ENCODE results near the gene TCEAL8. TPM values are rescaled to one million over a fixed set of nuclear protein-coding genes. Genes with fewer than 3 reads are reported as not detected.

Gene TCEAL8, protein sequence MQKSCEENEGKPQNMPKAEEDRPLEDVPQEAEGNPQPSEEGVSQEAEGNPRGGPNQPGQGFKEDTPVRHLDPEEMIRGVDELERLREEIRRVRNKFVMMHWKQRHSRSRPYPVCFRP
- total RNA-seq (2022; extraction: Qiagen RNA extraction): 26.2 to 41.6 TPM (median 30.2 TPM) in 5 replicates

DNA sequence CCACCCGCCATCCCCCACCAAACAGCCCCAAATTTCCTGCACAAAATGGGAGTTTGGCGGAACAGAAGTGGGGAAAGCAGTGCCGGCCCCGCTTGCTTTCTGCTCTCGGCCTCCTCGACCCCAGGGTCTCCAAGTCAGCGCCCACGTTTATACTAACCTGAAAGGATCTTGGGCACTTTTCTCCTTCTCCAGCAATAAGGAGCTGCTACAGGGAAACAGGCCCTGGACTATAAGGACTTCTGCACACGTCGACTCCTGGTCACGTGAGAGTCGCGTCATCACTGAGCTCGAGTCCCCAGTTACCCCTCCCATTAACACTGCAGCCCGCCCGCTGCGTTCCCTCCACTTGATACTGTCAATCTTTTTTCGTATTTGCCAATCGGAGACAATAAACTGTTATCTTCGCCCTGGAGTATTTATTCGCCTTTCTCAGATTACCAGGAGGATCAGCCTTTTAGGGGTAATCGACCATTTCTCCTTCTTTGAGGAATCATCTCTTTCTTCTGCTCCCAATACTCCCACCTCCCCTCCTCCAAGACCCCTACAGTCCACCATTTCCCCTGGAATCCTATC is at the start of gene TCEAL8:
Gene TCEAL8, minus strand, starts transcription at position 235 of the 573 bp plus-strand sequence. CDS start 1,176 bp downstream, outside the sequence.

DNA sequence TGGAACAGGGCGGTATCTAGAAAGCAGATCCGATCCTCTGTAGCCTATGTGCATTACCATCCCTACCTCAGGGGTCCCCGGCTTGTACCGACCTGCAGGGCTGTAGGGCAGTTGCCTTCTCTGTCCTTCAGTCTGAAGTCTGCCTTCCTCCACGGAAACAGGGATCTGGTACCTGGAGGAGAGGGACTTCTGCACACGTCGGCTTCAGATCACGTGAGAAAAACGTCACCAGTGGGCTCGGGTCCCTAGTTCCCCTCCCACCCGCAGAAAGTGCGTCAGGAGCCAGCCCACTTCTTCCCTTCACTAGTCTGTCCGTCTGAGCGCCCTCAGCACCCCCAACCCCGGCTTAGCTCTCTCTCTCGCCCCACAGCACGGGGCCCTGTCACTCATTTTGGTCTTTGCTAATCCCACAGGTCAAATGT is 21.6 kb upstream of the TCEAL8 start, which contains the start of gene TCEAL5:
Gene TCEAL5, minus strand, starts transcription at position 170 of the 422 bp plus-strand sequence. CDS start 2,187 bp downstream, outside the sequence.

DNA sequence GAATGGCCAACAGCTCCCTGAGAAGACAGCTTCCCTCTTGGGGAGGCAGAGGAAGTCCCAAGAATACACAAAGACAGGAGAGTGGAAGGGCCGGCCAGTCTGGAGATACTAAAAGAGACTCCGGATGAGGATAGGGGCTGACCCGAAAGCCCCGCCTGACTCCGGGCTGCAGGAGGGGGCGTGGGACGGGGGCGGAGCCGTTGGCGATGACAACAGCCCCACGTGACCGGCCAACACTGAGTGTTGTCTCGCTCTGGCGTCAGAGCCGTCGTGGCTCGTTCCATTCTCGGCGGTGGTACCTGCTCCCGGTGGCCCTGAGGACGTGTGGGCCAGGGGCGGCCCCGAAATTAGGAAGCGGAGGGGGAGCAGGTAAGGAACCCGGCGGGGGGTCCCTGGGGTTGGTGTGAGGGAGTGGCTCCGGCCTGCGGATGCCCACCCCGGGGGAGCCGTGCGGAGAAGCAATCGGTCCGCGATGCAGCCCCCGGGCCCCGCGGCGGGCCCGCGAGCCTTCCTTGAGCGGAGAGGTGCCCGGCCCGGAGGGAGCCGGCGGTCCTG is 40.0 kb downstream of the TCEAL8 start, which contains the start of gene BEX4:
Gene BEX4, plus strand, starts transcription at position 239 of the 555 bp plus-strand sequence. CDS start 1,046 bp downstream, outside the sequence.

Other genes starting within 250 kb of the TCEAL8 start
- not detected in 5 replicates for gene BEX1, start 191.0 kb downstream of the TCEAL8 start, total RNA-seq (2022; extraction: Qiagen RNA extraction)
- gene NXF3, start 162.0 kb downstream of the TCEAL8 start, total RNA-seq (2022; extraction: Qiagen RNA extraction): 0.15 to 0.17 TPM in 2 of 5 replicates, not detected in the others
- 1.5 to 2.5 TPM (median 2.3 TPM) in 5 replicates for gene BEX4, start 40.0 kb downstream of the TCEAL8 start, total RNA-seq (2022; extraction: Qiagen RNA extraction)
- not detected in 5 replicates for gene TCEAL5, start 21.6 kb upstream of the TCEAL8 start, total RNA-seq (2022; extraction: Qiagen RNA extraction)
- gene BEX2, start 55.8 kb upstream of the TCEAL8 start, total RNA-seq (2022; extraction: Qiagen RNA extraction): 7.5 to 13.1 TPM (median 9.6 TPM) in 5 replicates
- not detected in 5 replicates for gene TCEAL7, start 75.1 kb upstream of the TCEAL8 start, total RNA-seq (2022; extraction: Qiagen RNA extraction)
- gene TCEAL9, start 101.4 kb upstream of the TCEAL8 start, total RNA-seq (2022; extraction: Qiagen RNA extraction): 82.9 to 166 TPM (median 88.1 TPM) in 5 replicates
- 242 to 259 TPM (median 246 TPM) in 5 replicates for gene BEX3, start 121.4 kb upstream of the TCEAL8 start, total RNA-seq (2022; extraction: Qiagen RNA extraction)